GM18907 (cell line): Measurements from ENCODE around the gene RIMBP2.

ENCODE experiments used
- ATAC-seq: cut with Tn5 transposase; IDR thresholded peaks from one replicate; pipeline ENCODE4 v1.9.1; 2021; ENCODE audit warnings: mild to moderate bottlenecking, moderate library complexity; ENCODE audit not compliant: unreplicated experiment

The RIMBP2 gene

DNA sequence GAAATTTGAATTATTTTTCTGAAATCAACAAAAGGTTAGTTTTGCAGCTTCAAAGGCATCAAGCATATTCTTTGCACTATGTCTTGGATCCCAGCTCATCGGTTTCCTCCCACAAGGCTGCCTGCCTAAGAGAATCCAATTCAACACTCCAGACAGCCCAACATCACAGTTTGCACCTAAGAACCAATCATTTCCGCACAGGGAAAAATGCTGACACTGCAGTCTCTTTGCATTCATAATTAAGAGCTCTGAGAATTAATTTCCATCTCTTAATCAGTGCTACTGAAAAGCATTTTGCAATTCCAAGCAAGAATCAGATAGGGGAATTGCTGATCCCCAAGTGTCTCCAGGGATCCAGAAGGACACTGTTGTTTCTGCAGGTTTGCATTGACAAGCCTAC lies 202.5 kb downstream of the RIMBP2 start:
- ATAC-seq: no peak

DNA sequence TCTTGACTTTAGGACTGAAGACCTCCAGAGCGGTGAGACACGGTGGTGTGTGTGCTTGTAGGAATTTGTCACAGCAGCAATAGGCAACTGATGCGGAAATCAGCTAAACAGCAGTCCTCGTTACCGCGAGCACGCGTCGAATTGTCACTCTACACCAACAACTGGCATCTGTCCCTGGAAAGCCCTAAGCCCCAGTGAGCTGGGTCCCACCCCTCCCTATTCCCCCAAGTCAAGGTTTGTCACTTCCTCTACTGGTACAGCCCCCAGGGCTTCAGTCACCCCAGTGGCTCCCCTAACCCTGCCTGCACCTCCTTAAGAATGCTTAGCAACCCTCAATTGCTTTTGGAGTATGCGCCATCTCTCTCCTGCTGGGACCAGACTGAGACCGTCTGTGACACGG lies 204.8 kb downstream of the RIMBP2 start:
- no peak for ATAC-seq

DNA sequence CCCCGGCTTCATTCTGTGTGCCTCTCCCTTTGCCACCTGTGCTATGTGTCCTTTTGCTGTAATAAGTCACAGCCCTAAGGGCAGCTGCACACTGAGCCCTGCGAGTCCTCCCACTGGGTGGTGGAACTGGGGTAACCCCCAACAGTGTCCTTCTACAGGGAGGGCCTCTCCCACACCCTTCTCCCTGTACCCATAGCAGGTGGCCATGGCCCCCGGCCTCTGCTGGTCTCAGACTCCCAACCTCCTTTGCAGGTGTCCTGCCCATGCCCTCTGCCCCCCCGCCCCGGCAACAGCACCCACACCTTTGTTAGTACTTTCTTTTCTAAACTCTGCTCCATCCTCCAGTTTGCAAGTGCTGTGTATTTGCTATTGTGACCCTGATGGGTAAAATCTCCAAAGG lies 206.6 kb downstream of the RIMBP2 start:
- no peak for ATAC-seq

DNA sequence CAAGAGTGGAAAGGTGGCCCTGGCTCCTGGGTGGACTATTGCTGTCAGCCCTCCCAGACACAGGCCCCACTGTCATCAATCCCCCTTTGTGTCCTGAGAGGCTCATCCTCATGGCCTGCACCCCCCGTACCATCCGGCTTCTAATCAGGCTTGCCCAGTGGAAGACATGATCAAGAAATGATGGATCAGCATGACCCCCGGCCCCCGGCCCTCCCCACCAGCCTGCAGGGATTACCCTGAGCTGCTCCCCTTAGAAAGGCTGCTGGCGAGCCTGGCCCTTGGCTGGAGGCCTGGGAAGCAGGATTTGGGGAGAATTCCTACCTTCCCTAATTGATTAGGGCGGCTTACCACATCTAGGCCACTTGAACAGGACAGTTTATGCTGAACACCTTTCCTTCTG lies 207.3 kb downstream of the RIMBP2 start:
- no peak for ATAC-seq

DNA sequence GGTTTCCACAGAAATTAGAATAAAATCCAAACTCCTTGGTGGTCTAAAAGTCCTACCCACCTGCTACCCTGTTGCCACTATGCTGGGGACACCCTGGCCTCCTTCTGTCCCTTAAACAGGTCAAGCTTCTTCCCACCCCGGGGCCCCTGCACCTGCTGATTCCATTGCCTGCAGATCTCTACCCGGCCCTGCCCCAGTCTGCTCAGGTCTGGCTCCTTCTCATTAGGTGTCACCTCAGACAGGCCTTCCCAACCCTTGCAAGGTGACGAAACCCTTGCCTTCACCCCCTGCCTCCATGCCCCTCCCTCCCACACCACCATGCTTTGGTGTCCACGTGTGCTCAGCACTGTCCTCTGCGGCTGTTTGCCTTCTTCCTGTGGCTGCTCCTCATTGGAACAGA lies 207.8 kb downstream of the RIMBP2 start:
- ATAC-seq: no peak

DNA sequence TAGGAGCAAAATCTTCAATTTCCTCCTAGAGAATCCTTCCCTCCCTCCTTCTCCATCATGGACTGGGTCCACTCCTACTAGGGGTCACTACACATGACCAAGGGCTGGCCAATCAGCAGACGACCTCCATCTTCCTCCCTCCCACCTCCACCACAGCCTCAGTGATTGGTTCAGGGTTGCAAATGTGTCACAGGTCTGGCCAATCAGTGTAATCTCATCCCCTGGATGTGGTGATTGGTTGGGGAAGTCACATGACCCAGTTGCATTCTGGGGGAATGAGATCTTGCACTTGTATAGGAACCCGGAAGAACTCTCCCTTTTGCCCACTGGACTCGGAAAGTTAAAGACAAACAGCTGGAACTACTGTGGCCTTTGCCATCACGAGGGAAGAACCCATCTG lies 209.3 kb downstream of the RIMBP2 start:
- ATAC-seq: no peak

DNA sequence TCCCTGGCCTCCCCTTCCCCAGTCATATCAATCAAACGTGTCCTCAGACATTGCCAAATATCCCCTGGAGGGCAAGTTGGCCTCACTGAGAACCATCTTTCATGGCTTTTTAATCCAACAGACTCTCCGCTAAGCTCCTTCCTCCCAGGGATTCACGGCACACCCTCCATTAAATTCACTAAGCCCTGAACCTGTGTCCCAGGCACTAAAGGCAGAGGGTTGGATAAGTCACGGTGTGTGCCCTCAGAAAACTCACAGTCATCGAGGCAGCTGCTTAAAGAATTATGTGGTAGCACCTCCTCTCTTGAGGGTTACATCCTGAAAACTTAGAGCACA lies 211.3 kb downstream of the RIMBP2 start:
- no peak for ATAC-seq

DNA sequence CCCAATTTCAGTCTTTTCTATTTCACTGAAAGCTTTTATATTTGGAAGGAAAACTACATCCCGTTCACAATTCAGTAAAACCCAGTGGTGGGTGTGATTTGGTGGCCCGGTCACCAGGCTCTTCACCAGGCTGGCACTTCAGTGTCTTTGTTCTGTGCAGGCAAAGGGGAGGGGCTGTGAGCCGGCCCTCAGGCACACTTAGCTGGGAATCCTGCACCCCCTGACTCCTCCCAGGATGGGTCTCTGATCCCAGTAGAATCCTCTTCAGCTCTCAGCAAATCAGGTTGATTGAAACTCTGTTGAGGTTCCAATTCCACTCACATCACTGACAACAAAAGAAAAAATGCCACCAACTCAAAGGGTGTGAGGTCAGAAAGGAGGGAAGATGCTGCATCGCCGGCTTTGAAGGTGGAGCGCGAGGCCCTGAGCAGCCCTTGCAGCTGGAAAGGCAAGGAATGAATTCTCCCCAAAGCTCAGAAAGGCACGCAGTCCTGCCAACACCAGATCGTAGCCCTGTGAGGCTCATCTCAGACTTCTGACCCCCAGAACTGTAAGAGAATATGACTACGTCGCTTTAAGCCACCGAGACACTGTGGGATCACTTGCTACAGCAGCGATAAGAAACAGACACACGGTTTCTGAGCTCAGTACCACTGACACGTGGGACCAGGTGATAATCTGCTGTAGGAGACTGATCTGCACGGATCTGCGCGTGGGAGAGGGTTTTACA lies 211.8 kb downstream of the RIMBP2 start:
- ATAC-seq: no peak

DNA sequence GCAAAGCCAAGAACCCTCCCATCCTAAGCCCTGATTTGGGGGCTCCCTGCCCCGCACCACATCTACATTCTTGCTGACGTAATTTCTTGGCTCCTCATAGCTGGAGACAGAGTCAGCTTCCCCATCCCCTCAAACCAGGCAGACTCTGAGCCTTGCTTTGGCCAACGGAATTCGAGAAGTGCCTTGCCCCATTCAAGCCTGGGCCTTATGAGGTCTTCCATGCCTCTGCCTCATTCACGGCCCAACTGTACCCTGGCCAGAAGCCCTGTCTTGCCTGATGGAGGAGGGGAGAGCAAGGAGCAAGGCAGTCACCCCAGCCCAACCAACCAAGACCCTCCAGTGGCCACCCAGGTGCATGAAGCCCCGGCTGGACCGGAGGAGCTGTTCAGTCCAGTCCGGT lies 214.3 kb downstream of the RIMBP2 start:
- ATAC-seq: no peak

DNA sequence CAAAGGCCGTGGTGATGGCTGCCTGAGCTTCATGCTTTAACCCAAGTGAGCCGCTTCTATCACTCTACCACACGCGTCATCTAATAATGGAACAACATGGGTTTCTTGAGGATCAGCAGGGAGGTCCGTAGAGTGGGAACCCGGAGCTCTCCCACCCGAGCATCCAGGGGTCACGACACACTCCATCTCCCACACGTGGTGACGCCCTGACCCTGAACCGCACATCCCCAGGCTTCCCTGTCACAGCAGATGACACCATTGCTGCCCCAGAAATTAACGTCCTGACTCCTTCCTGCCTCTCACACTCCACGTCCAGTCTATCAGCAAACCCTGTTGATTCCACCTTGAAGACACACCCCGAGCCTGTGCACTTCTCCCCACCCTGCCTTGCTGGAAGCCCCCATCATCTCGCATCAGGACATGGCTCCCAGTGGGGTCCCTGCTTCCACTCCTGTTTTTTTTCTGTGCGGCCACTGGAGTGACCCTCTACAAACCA lies 215.2 kb downstream of the RIMBP2 start:
- ATAC-seq: no peak

DNA sequence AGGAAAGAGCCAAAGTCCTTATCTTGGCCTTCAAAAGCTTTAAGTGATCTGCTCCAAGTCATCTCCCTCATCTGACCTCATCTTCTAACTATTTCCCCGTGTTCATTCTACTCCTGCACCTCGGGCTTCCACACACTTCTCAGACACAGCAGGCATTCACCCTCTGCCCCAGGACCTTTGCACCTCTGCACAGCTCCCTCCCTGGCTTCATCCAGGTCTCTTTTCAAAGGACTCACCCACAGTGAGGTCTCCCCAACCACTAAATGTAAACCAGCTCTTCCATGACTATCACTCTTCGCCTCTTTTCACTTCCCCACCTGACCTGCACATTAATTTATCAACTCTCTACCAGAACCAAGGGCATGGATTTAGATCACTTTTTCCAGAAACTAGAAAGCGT lies 216.6 kb downstream of the RIMBP2 start:
- ATAC-seq: no peak

DNA sequence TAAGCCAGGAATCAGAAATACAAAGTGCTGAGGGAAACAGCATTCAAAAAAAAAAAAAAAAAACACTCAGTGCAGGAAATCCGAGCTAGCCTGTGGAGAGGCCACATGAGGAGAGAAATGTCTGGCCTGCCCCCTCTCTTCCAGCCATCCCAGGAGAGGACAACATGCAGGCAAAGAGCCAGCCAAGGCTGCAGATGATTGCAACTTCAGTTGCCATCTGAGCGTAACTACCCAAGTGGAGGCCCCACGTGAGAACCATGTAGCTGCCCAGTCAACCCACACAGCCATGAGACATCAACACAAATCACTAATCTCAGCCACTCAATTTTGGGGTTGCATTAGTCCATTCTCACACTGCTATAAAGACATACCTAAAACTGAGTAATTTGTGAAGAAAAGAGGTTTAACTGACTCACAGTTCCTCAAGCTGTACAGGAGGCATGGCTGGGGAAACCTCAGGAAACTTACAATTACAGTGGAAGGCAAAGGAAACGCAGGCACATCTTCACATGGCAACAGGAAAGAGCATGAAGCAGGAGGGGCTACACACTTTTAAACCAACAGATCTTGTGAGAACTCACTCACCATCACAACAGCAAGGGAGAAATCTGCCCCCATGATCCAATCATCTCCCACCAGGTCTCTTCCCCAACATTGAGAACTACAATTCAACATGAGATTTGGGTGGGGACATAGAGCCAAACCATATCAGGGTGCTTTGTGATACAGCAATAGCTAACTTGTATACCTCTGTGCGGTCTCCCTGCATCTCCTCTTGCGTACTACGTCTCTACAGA lies 217.3 kb downstream of the RIMBP2 start:
- ATAC-seq: no peak

DNA sequence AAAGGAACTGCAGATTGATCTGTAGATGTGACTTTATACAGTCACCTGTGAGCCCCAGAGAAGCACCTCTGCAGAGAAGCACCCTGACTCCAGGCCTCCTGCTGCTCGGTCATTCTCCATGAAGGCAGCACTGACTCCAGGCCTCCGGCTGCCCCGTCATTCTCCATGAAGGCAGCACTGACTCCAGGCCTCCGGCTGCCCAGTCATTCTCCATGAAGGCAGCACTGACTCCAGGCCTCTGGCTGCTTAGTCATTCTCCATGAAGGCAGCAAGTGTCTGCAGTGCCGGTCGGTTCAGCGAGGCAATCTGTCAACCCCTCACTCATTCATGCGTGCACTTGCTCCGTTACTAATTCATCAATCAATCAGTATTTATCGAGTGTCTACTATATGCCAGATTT lies 218.1 kb downstream of the RIMBP2 start:
- no peak for ATAC-seq

DNA sequence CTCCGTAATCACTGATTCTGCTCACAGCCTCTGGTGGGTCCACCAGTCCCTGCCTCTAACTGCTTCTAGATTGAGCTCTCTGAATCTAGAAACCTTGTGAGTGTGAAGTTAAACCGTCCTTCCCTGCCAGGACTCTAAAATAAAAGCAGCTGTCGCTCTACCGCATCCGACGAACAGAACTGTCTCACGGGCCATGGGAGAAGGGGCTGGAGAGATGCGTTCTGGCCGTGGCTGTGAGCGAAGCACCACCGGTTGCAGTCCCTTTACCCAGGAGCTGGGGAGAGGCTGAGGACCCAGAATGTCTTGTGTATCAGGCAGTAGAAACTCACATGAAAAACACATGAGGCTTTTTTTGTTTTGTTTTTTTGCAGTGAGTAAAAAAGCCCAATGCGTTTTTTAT lies 218.8 kb downstream of the RIMBP2 start:
- ATAC-seq: no peak

DNA sequence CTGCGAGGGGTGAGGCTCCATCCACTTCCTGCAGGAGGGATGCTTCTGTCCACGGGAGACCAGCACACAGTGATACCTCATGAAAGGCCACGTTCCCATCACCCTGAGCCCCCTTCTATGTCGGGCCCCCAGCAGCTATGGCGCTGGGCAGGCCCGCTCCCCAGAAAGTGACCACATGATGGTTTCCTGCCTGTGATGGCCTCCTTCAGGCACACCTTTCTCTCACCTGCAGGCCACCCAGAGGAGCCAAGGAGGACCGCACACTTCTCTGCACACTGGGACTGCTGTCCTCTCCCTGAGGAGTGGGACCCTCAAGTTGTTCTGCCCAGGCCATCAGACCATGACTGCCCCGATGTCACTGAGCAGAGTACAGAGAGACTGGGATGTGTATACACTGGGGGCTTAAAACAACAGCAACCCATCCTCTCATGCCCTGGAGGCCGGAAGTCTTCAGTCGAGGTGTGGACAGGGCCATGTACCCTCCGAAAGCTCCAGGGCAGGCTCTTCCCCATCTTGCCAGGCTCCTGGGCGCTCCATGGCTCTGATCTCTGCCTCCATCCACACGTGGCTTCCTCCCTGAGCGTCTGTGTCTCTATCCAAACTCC lies 219.5 kb downstream of the RIMBP2 start:
- ATAC-seq: no peak

DNA sequence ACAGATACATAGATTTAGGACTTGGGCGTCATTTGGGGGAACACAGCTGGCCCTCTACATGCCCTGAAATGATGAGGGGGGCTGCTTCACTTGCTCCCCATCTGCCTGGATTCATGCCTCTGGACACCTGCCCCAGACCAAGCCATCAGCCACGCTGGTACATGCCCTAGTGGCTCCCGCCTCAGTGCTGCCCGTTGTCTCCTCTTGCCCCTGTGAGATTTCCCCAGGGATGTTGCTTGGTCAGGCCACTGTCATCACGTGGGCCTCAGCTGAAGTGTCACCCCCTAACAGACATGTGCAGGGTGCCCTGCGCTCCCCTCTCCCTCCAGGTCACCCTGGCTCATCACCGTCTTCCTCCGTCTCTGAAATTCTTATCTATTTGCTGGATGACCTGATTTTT lies 220.9 kb downstream of the RIMBP2 start:
- no peak for ATAC-seq

DNA sequence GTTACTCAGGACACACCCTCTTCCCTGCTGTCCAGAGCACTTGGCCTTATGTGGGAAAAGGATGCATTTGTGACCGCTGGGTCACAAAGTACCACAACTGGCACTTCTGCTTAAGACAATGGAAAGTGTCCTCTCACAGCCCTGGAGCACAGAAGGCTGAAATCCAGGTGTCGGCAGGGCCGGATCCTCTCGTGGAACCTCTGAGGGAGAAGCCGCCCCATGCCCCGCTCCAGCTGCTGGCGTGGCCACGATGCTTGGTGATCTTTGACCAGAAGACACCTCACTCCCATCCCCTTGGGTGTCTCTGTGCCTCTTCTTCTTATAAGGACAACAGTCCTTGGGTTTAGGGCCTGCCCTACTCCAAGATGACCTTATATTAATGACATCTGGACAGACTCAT lies 221.4 kb downstream of the RIMBP2 start:
- no peak for ATAC-seq

DNA sequence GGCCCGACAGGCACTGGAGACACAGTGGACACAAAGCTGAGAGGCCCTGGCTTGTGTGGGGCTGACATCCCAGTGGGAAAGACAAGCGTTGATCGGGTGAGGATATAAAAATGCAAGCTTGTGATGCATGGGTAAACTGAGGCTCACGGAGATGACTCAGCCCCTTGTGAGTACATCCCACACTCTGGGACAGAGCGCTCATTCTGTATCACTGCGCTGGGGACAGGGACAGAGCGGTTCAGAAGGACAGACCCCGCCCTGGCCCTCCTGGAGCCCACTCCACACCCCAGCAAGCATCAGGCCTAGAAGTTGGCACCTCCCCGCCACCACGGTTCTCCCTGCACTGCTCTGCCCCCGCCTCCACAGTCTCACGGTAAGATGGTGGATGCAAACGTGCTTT lies 222.1 kb downstream of the RIMBP2 start:
- no peak for ATAC-seq

DNA sequence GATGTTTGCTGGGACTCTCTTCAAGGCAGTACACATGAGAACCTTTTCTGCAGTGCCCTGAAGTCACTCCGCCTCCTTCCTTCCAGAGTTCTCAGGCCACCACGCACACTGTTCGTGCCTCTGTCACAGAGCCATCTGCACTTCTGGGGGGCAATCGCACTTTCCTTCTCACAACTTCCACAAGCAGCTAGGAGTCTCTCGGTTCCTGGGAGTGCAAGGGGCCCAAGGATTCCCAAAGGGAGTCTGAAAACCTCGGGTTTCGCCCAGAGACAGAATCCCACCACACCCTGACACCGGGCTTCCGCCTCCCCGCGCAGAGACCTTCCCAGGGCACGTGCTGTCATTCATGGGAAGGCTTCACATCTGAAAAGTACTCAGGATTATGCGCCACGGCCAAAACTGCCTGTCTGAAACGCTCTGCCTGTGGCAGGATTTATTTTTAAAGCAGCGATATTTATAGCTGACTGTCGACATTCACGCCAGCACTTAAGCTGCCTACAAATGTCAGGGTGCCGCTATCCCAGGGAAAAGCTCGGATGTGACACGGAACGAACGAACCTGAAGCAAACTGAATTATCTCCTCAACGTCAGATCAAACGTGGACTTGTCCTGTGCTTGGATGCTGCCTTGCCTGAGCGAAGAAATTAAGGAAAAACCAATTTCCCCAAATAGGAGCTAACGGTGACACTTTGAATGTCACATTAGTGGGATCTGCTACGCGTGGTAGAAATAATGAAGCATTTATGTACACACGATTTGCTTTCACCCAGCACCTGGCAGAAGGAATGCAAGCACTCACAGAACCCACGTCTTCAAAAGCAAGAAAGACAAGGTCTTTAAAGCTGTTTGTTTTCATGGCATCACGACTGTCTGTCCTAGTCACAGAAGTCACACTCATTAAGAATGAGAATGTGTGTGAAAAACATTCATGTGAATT lies 224.4 kb downstream of the RIMBP2 start:
- ATAC-seq: no peak

DNA sequence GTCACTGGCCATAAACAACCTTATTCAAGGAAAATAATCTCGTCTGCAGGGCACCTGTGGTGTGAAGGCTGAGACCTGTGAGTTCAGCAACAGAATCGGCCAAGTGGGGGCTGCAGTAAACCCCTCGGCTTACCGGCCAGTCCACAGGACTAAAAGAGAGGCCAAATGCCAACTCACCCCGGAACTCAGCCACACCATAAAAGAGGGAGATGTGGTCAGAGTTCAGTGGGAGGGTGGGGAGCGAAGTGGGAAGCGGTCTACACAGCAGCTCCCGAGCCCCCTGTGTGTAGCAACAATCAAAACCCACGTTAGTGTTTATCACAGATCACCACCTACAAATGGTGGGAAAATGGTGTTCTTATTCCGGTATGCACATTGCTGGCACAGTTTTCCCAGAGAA lies 225.4 kb downstream of the RIMBP2 start:
- ATAC-seq: no peak

DNA sequence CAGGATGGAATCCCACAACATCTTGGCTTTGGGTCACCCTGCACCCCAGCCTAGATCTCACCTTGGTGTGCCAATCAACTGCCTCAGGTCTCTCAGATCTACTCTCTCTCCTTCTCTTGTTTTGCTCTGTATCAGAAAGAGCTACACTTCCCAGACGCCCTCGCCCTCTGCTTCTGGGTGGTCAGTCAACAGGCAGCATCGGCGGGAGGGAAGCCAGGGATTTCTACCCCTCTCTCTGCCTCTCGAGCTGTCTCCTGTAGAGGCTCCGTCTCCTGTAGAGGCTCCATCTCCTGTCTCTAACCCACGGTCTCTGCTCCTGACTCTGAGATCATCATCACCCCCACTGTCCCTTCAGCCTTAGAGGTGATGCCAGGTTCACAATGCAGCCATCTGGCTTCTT lies 226.8 kb downstream of the RIMBP2 start:
- ATAC-seq: no peak
